Medulla oblongata (tissue), 1 donor: ENCODE measurements around the gene RNF32.
"Not testable (repeated sequence)": the region's sequence is repeated elsewhere in the genome, so short reads cannot be mapped to it uniquely, and the experiment has no call there.

ENCODE experiments used
- DNase-seq: peaks from one replicate; pipeline ENCODE4 v3.0.0-alpha.2; 2015; ENCODE audit errors: extremely low spot score

The RNF32 gene

DNA sequence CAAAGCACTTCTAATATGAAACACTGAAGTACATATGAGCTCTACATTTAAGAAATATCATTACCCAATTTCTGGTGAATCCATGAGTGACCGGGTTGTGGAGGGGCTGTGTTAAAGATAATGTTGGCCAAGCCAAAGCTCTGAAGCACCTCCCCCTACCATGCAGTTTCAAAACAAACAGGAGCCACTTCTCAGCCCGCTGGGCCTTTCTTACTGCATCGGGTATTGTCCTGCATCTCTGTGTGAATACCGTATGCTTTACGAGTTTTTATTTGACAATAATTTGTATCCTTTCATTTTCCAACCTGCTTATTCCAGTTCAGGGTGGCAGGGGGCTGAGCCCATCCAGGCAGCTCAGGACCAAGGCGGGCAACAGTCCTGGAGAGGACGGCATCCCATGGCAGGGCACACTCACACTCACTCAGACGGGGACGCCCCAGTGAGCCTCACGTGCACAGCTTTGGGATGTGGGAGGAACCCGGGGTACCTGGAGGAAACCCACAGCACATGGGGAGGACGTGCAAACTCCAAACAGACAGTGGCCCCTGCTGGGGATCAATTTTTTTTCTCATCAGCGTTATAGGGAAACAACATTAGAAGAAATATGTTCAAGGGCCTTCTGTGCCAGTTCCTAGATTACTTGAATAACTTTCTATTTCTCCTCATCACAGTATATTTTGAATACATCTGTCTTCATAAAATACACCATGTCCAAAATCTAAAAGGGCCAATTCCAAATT lies 1.9 kb downstream of the RNF32 start:
- no peak for DNase-seq

DNA sequence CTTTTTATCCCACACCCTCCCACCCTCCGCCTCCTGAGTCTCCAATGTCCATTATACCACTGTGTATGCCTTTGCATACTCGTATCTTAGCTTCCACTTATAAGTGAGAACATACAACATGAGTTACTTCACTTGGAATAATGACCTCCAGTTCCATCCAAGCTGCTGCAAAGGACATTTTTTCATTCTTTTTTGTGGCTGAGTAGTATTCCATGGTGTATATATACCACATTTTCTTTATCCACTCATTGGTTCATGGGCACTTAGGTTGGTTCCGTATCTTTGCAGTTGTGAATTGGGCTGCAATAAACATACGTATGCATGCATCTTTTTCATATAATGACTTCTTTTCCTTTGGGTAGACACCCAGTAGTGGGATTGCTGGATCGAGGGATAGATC lies 6.8 kb downstream of the RNF32 start:
- DNase-seq: not testable (repeated sequence)

DNA sequence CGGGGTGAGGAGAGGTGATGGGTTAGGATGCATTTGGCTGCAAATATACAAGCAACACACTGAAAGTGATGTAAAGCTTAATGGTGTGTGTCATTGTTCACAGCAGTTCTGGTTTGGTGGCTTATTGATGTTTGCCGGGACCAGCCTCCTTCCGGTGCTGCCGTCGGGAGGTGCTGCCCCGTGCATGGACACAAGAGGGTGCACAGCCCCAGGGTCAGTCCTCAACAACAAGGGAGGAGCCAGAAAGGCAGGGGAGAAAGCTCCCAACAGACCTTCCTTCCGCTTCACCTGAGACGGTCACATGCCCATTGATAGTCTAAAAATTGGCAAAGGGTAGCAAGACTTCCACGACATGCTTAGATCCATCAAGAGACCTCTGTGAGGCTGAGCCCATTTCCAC lies 9.5 kb downstream of the RNF32 start:
- DNase-seq: no peak

DNA sequence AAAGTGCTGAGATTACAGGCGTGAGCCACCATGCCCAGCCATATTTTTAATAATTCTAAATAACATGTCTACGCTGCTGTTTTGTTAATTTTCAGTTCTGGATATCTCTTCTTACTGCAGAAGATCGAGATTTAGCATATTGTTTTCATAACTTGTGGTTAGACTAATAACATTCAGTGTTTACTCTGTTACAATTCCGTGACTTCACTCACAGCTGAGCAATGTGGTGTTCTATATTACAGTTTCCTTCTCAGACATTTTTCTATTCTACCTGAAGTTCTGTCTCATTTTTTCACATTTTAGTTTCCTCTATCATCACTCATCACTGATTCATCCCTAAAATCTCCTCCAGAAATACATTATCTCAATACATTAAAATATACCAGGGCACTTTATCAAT lies 10.9 kb downstream of the RNF32 start:
- no peak for DNase-seq

DNA sequence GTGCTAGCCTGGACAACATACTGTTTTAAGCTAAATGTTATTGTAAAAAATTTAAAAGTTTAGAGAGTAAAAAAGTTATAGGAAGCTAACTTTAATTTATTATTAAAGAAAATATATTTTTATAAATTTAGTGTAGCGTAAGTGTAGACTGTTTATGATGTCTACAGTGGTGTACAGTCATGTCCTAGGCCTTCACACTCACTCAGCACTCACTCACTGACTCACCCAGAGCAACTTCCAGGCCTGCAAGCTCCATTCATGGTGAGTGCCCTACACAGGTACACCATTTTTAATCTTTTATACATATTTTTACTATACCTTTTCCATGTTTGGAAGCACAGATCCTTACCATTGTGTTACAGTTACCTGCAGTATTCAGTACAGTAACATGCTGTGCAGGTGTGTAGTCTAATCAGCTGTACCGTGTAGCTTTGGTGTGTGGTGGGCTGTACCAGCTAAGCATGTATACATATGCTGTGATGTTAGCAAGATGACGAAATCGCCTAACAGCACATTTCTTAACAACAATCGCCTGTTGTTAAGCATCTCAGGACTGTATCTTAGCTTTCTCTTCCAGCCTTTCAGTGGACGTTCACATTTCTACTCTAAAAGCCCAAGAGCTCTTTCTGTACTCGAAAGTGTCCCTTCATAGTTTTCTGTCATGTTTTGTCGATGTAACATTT lies 12.5 kb downstream of the RNF32 start:
- no peak for DNase-seq

DNA sequence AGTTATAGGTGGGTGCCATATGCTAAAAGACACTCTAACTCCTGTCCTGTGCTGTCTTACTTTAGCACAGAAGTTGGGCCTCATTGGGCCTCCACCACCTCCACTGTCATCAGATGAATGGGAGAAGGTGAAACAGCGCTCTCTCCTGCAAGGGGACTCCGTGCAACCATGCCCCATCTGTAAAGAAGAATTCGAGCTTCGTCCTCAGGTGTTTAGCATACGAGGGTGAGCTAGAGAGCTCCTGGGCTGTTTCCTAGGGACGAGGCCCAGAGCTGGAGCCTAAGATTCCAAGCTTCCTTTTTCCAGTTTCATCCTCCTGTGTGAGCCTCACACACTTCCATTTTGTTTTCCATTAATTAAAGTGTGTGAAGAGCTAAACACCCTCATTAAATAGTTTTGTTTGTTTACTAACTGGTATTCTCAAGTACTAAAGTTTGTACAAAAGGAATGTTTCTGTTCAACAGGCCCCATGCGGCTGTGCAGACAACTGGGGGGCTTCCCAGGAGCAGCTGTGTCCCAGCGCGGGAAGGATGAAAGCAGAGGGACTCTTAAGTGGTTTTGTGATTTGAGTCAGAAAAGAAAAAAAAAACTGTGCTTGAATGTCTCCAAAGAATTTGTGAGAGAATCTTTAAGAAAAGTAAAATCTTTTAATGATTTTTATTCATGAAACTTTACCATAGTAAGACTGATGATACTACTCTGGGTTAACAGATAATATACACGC lies 14.1 kb downstream of the RNF32 start:
- DNase-seq: no peak

DNA sequence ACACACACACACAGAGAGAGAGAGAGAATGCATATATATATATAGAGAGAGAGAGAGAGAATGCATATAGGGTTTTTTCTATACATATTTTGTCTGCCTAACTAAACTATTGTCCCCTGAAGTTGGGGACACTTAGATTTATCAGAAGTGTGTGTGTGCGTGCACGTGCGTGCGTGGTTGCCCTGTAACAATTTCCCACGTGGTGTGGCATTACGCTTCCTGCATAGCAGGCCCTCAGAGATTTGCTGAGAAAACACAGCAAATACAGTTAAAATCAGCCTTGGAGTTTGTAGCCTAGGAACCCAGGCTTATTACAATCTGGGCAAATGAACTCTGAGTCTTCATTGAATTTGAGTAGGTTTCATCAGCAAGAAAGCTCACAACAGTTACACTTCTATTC lies 14.7 kb downstream of the RNF32 start:
- no peak for DNase-seq

DNA sequence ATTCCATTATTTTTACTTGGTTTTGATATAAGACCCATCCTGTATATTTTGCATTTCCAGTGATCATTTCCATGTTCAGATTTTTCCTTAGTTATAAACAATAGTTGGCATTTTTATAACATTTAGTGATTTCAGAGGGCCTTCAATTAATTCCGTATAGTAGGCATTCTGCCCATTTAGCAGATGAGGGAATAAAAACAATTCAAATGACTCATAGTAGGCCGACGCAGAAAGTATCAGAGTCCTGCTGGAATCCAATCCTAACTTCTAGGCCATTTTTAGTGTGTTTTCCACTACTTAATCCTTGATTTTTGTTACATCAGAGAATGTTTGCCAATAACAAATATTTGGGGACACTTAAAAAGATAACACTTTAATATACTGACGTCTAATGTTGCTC lies 15.4 kb downstream of the RNF32 start:
- DNase-seq: no peak

DNA sequence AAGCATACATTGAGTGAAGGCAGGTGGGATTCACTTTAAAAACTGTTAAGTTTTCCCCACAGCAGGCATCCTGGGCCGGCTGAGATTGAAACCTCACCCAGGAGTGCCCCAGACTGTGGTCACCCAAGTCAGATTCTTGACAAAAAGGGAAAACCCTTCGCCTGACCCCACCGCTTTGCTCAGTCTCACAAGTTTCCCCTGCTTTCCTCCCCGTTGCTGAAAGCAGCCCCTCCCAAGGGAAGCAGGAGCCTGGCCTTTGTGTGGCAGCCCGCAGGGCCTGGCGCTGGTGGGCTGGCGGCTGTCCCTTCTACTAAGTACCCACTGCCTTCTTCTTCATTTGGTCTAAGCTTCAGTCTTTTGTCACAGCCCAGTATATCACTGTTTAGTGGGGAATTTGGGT lies 16.0 kb downstream of the RNF32 start:
- no peak for DNase-seq

DNA sequence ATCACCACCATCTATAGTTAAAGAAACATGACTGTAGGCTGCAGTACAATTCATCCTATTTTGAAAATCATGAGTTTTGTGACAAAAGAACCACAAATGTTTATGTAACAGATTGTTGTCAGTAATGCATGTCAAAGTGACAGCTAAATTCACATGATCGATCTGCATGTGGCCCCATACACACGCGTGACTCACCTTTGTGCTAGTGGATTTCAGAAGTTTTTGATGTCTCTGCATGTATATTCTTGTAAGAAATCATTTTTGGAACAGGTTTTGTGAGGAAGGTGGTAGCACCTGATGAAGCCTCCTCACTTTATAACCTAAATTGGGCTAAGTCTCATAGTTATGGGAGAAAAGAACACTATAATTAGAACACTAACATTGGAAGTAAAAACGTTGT lies 17.1 kb downstream of the RNF32 start:
- DNase-seq: no peak

DNA sequence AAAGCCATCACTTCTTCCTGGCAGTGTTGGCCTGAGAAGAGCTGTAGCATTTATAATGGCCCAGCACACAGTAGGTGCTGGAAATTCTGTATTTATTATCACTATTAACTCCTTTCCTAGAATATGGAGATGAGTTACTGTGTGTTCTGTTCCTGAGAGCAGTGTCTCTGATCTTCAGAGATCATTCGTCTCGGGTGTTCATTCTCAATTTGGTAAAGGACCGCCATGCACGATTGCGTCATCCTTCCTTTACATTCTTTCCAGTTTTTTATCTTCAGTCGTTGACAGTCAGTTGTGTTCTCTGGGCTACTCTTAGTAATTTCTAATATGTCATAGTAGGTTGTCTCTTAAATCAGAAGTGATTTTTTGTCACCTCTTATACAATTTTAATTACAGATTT lies 18.6 kb downstream of the RNF32 start:
- no peak for DNase-seq

DNA sequence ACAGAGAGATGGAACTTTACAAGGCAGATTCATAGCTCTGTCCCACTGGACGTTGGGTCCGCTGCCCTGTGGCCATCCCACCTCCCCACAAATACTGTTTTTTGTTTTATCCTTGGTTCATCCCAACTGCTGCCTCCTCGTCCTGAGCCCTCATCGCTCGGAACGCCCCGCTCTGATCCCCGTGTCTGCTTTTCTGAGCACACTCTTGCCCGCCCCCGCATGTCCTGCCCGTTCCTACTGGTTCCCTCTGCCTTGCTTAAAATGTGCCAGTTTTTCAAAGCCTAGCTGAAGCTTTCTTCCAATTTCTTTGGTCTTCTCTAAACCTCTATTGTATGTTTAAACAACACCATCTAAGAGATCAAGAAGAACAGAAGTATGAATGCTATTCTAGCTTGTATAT lies 19.4 kb downstream of the RNF32 start:
- no peak for DNase-seq

DNA sequence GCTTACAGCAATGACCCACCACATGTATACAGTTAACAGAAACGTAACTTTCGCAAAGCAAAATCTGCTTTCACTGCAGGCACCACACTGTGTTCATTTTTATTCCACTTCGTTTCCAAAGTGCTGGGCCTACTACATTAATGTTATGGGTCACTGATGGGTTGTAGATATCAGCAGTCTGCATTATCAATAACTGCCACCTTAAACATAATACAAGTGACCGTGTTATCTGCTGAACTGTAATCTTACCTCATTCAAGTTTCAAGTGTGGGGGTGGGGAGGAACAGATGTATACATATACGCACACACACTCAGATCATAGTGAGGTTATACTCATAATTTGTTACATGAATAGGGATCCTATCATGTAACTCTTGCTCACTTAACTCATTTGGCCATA lies 21.1 kb downstream of the RNF32 start:
- no peak for DNase-seq

DNA sequence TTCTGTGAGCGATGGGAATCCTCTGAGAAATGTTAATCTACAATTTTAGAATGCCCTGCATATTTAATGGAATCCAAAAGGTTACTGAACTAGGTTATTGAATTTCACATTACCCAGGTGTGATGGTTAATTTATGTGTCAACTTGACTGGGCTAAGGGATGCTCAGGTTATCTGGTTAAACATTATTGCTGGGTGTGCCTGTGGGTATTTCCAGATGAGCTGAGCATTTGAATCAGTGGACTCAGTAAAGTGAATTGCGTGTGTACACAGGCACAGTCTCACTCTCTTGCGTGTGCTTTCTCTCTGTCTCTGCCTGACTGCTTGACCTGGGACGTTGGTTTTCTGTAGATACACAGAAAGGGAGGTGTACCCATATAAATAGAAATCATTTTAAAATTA lies 21.7 kb downstream of the RNF32 start:
- DNase-seq: no peak

DNA sequence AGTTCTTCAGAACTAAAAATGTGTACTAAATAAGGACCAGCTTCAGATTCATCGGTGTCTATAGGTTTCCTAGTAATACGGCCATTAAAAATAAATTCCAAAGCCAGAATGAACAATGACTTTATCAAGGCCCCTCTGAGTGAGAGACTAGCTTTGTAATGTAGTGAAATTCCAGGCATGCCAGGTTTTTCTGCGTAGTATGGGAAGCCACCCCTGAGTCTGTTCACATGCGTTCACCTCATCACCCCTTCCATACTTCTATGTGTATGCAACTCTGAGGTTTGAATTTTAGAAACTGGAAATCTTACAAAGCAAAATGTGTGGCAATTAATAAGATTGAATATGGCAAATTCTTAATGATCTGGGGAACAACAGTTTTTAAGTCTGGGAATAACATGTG lies 24.5 kb downstream of the RNF32 start:
- DNase-seq: no peak

DNA sequence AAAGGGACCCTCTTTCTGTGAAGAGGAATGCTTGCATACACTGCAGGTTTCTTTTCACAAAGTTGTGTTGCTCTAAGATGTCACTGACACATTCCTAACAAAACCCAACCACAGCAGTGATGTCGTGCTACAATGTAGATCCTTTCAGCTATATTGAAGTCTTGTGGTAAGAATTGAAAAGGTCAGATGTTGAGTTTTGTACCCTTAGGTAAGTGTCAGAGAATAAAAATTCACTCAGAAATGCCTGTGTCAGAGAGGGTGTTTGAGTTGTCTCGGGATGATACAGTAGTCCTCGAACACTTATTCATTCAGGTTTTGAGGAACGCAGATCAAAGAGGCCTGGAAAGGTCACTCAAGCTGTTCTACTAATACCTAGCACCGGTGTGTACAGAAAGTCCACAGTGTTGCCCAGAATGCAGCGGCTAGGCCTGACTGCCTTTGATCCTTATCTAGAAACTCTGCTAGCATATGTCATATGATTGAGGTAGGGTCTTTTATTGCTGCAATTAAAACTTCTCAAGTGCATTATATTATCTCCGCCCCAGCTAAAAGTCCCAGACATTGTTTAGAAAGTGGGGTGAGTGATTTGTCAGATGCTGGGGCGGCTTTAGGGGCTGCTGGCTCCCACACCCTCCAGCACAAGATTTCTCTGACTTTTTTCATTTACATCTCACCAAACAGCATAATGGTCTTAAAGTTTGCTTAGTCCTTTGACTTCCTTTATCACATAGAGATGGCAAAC lies 26.0 kb downstream of the RNF32 start:
- no peak for DNase-seq

DNA sequence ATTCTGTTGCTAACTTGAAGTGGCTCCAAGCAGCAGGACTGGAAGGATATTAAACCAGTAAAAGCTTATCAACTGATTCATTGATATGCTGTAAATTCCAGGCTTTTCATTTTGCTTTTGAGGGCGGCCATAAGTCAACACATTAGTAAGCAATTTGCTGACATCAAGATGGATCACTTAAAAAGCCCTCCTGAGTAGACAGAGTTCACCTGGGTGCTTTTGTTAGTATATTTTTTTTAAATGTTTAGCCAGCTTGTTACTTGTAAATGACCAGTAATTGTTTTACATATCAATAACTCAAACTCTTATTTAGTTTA lies 26.5 kb downstream of the RNF32 start:
- no peak for DNase-seq

DNA sequence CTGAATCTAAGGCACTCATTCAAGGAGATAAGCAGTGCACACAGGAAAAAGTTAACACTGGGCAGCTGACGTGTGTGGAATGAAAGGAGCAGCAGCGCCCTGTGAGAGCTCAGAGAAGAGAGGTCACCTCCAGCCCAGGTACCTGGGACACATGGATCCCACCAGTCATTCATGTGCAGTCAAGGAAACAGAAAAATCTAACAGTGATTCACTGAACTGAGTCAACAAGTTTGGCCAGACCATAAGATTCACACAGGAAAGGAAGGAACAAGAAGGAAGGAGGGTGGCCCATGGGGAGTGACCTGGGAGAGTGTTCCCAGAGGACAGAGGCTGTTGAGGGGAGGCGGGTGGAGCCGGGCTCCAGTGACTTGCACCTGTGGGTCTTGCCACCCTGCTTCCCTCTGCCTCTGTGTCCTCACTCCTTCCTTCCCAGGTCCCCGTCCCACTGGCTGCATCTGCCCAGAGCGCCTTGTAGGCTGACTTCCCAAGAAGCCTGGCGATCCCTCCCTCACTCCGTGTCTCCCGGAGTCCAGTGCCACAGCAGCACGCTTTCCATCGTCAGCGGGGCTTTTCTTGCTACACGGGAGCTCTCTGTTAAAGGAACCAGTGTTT lies 27.7 kb downstream of the RNF32 start:
- DNase-seq: no peak

DNA sequence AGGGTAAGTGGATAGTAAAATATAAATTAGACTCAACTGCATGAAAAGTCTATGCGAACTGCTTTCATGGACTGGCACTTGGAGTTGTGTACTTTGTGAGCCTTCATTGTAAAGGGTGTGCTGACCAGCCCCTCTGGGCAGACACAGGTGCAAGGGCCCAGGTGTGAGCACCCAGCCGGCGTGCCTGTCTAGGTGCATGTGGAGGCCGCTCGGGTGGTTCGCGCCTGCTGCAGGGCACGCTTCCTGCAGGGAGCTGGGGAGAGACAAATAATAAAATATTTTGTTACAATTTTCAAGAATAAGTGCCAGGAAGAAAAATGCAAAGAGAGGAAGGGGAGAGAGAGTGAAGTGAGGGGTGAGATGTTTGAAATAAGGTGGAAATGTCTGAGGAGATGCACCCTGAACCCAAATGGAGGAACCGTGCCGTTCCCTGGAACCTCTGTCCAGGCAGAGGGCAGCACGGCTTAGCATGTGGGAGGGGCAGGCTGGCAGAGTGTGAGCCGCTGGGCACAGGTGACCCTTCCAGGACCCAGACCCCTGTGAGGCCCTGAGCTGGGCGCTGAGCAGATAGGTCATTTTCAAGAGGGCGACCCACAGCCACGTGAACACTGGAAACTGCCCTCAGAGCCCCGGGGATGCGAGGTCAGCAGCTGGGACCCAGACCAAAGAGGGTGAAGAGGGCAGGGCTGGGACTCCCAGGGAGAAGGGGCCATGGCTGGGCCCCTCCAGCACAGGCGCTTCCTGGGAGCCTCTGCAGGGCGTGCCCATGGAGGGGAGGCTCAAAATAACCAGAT lies 28.7 kb downstream of the RNF32 start:
- no peak for DNase-seq

DNA sequence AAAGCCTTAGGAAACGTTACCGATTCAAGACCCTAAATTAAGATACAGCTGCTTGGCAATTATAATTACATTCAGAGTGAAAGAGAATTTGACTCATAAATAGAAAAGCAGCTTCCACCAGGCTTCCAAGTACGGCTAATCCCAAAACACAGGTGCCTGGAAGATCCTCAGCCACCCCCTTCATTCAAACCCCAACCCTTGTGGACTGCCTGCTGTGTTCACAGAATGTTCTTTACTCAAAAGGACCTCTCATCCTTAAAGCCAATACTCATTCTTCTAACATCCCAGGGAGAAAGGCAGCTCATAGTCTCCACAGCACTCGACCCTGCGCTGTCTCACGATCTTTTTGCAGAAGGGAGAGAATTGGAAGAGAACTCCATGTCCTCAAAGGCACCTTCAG lies 32.9 kb downstream of the RNF32 start:
- no peak for DNase-seq

DNA sequence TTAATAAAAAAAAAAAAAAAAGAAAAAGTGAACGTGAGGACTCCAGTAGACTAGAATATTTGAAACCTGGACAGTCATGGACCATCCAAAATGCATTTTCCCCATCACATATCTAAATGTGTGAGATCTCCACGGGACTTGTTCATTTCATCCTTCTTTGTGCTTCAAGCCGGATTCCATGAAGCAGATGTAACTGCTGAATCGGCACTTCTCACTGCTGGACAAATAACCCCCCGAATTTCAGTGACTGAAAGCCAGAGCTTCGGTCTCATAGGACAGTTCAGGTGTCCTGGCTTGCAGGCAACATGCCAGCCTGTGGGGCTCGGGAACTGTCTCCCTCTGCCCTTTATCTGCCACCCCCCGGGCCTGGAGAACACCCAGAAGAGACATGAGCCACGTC lies 33.3 kb downstream of the RNF32 start:
- no peak for DNase-seq
